ENCODE data around the gene SYT17.

GRCh38 chr16:19223235-19224170 lies 55.5 kb downstream of the SYT17 start:
- TF ChIP-seq CTCF (conservative IDR thresholded peaks at IDR 0.05): peak; percentile 94
- no peak for TF ChIP-seq ZFX (IDR thresholded peaks at IDR 0.05)

Measured in C4-2B (cell line).